Endothelial cell of umbilical vein (primary cell): ENCODE results near the gene DMD.

Source experiments
- CTCF ChIP-seq, 2 donors: IDR thresholded peaks; 1 replicate in 1 of 2; 2 replicates in 1 of 2; pipeline ENCODE4 v1.5.1; 2011; ENCODE audit warnings: low read length in 2 of 2, mild to moderate bottlenecking in 2 of 2, moderate library complexity in 2 of 2, control low read depth in 1 of 2, inconsistent platforms in 1 of 2, low read depth in 1 of 2; ENCODE audit not compliant: insufficient read depth in 1 of 2; ENCODE audit errors: extremely low read depth in 1 of 2
- JUN ChIP-seq: IDR thresholded peaks from 2 replicates; pipeline ENCODE4 v1.6.1; 2011; ENCODE audit warnings: borderline replicate concordance, low read depth; ENCODE audit not compliant: insufficient read length, insufficient read depth
- POLR2A ChIP-seq: IDR thresholded peaks from 2 replicates; pipeline ENCODE4 v1.6.1; 2012; ENCODE audit warnings: low read depth, mild to moderate bottlenecking, control low read depth, low read length

GRCh38 chrX:31071262-31071661 lies 2140.1 kb downstream of the DMD start:
- no peak for TF ChIP-seq JUN
- TF ChIP-seq CTCF (IDR thresholded peaks at IDR 0.05; ENCODE audit: extremely low read depth in 1 of 2, insufficient read depth in 1 of 2, low read depth in 1 of 2, low read length in 2 of 2), result no peak
- no peak for TF ChIP-seq POLR2A
